Motor neuron (in vitro differentiated cells): ENCODE results near the gene MED17. TPM values are rescaled to one million over a fixed set of nuclear protein-coding genes. Genes with fewer than 3 reads are reported as not detected.
"Not testable (repeated sequence)": the region's sequence is repeated elsewhere in the genome, so short reads cannot be mapped to it uniquely, and the experiment has no call there.

ENCODE experiments used
- ATAC-seq, 8 experiments: fragments of 200-7000 bp; cut with Tn5 transposase; replicated peaks in 6 of 8; 2 replicates each; pipeline ENCODE4 v1.8.0; 2021; ENCODE audit warnings: mild to moderate bottlenecking in 8 of 8, moderate library complexity in 8 of 8
- H3K27ac ChIP-seq, 2 donors: fragments of 250-450 bp; sonication (Bioruptor Pico); 2 replicates each; pipeline ENCODE4 v1.9.0; 2021; ENCODE audit warnings: antibody characterized with exemption in 2 of 2, mild to moderate bottlenecking in 2 of 2, moderate library complexity in 1 of 2
- H3K4me1 ChIP-seq, 2 donors: fragments of 250-450 bp; sonication (Bioruptor Pico); replicated peaks in 1 of 2; 2 replicates each; pipeline ENCODE4 v1.6.1; 2021; ENCODE audit warnings: antibody characterized with exemption in 2 of 2, mild to moderate bottlenecking in 2 of 2, moderate library complexity in 1 of 2
- H3K4me3 ChIP-seq, 5 donors: fragments of 250-450 bp; sonication (Bioruptor Pico); 2 replicates each; pipeline ENCODE4 v1.9.0; 2021; ENCODE audit warnings: antibody characterized with exemption in 5 of 5, mild to moderate bottlenecking in 5 of 5, moderate library complexity in 4 of 5
- WGBS, 10 experiments: fragments of 450-650 bp; shearing (Covaris generic); methylation state at CpG; one replicate each; pipeline ENCODE4 v1.0.0; 2022; 5-methylcytosine and 5-hydroxymethylcytosine counted together
- in situ Hi-C, 9 experiments: fragments of 400-800 bp; cut with MboI; loops; one replicate each; pipeline ENCODE4 v1.15.0; 2021; ENCODE audit warnings: low sequenced_read_pairs in 9 of 9, low pct_unique_long_range_greater_than_20kb in 2 of 9; ENCODE audit not compliant: unreplicated experiment in 9 of 9
- total RNA-seq, 8 experiments: library from RNA; unstranded; fragments of 300-600 nt; gene quantifications; 2 replicates each; pipeline versions ENCODE4 v1.2.3 to v1.2.4, GENCODE V29; 2022

The MED17 gene
- total RNA-seq, 8 experiments from 2014 or later = 23.2 to 50.6 (median 32.2) TPM

GRCh38 chr11:93766504-93766903 is 17.6 kb upstream of the MED17 start:
- ATAC-seq = no peak
- Histone ChIP-seq H3K4me1 (no peaks in the 10 kb centered on the region), H3K27ac (no peak overlapping the region), H3K4me3 (no peak overlapping the region)
- WGBS, 10 experiments = 40 to 100% (median 88%) methylated on average over 1 to 5 of the region's 5 CpGs; no CpG with 5 or more reads in 1 of the 10 experiments
- in situ Hi-C loops = no loop called here

GRCh38 chr11:93767018-93767417 is 17.1 kb upstream of the MED17 start:
- H3K4me1 ChIP-seq = no peaks in the 10 kb centered on the region
- 38 to 100% (median 100%) methylated on average over 1 to 2 of the region's 3 CpGs; no CpG with 5 or more reads in 4 of the 10 experiments for WGBS, 10 experiments
- H3K4me3 ChIP-seq = no peak overlapping the region
- H3K27ac ChIP-seq = no peak overlapping the region
- ATAC-seq = no peak
- in situ Hi-C loops = no loop called here

- H3K4me1 ChIP-seq = no peaks in the 10 kb centered on the region
- no peak overlapping the region for H3K27ac ChIP-seq
- 0 to 100% (median 75%) methylated on average over 1 of the region's 1 CpG; no CpG with 5 or more reads in 5 of the 10 experiments for WGBS, 10 experiments
- H3K4me3 ChIP-seq = no peak overlapping the region
- ATAC-seq = no peak
- in situ Hi-C loops = no loop called here
Measured at GRCh38 chr11:93770160-93770559, 13.9 kb upstream of the MED17 start.

GRCh38 chr11:93772123-93772522 is 12.0 kb upstream of the MED17 start:
- Histone ChIP-seq H3K4me1 (no peaks in the 10 kb centered on the region), H3K27ac (no peak overlapping the region), H3K4me3 (no peak overlapping the region)
- 100% methylated on average over 1 to 3 of the region's 4 CpGs; no CpG with 5 or more reads in 2 of the 10 experiments for WGBS, 10 experiments
- in situ Hi-C loops = no loop called here
- no peak for ATAC-seq

- Histone ChIP-seq H3K4me1 (no peaks in the 10 kb centered on the region), H3K4me3 (no peak overlapping the region), H3K27ac (no peak overlapping the region)
- in situ Hi-C loops = no loop called here
- WGBS, 10 experiments = 0 to 90% (median 29%) methylated on average over 1 to 2 of the region's 3 CpGs; no CpG with 5 or more reads in 7 of the 10 experiments
- no peak for ATAC-seq
Measured at GRCh38 chr11:93773045-93773477, 11.0 kb upstream of the MED17 start.

- WGBS, 10 experiments = no CpG with 5 or more reads among the region's 10 CpGs
- ATAC-seq = no peak
- no peaks in the 10 kb centered on the region for H3K4me1 ChIP-seq
- H3K4me3 ChIP-seq = no peak overlapping the region
- H3K27ac ChIP-seq = no peak overlapping the region
- in situ Hi-C loops = no loop called here
Measured at GRCh38 chr11:93773601-93774200, 10.4 kb upstream of the MED17 start.

- H3K4me1 ChIP-seq, ATAC-seq, H3K27ac ChIP-seq, in situ Hi-C loops, H3K4me3 ChIP-seq: not testable (repeated sequence)
- 87 to 100% (median 100%) methylated on average over 1 to 3 of the region's 3 CpGs; no CpG with 5 or more reads in 2 of the 10 experiments for WGBS, 10 experiments
Measured at GRCh38 chr11:93774560-93774959, 9.5 kb upstream of the MED17 start.

- peak in 1 of 8 experiments; percentile 53 for ATAC-seq
- no peaks in the 10 kb centered on the region for H3K4me1 ChIP-seq
- in situ Hi-C loops = no loop called here
- no peak overlapping the region for H3K4me3 ChIP-seq
- H3K27ac ChIP-seq = no peak overlapping the region
- WGBS, 10 experiments = 0 to 100% (median 47%) methylated on average over 1 to 2 of the region's 2 CpGs; no CpG with 5 or more reads in 2 of the 10 experiments
Measured at GRCh38 chr11:93775289-93775688, 8.8 kb upstream of the MED17 start.

GRCh38 chr11:93783362-93783761 is 720 bp upstream of the MED17 start:
- peaks cover 4 to 6% of the 10 kb centered on the region in 2 donors for H3K4me1 ChIP-seq
- H3K4me3 ChIP-seq = peak overlapping the region; percentile 72 to 95 (median 91)
- in situ Hi-C loops = no loop called here
- 26 to 60% (median 50%) methylated on average over 1 to 7 of the region's 7 CpGs for WGBS, 10 experiments
- ATAC-seq = no peak
- peak overlapping the region in 1 of 2 donors; percentile 95 for H3K27ac ChIP-seq

- Histone ChIP-seq H3K4me3 (peak overlapping the region; percentile 72 to 95 (median 91)), H3K27ac (peak overlapping the region; percentile 95), H3K4me1 (peaks cover 4 to 6% of the 10 kb centered on the region in 2 donors)
- 0 to 29% (median 0%) methylated on average over 1 to 8 of the region's 10 CpGs; no CpG with 5 or more reads in 2 of the 10 experiments for WGBS, 10 experiments
- peak; percentile 50 to 76 (median 68) for ATAC-seq
- in situ Hi-C loops = no loop called here
Measured at GRCh38 chr11:93783765-93784144, 327 bp upstream of the MED17 start.

GRCh38 chr11:93784935-93785360 is 866 bp downstream of the MED17 start:
- Histone ChIP-seq H3K4me3 (peak overlapping the region; percentile 72 to 95 (median 91)), H3K4me1 (peaks cover 4 to 6% of the 10 kb centered on the region in 2 donors), H3K27ac (peak overlapping the region; percentile 95)
- WGBS, 10 experiments = 0 to 17% (median 2%) methylated on average over 1 to 13 of the region's 13 CpGs
- in situ Hi-C loops = no loop called here
- ATAC-seq = peak in 2 of 8 experiments; percentile 2 to 4

GRCh38 chr11:93791493-93791892 is 7.4 kb downstream of the MED17 start:
- in situ Hi-C loops = no loop called here
- Histone ChIP-seq H3K4me1 (peaks cover 2% of the 10 kb centered on the region in 2 donors), H3K27ac (no peak overlapping the region), H3K4me3 (no peak overlapping the region)
- WGBS, 10 experiments = 83 to 100% (median 88%) methylated on average over 1 to 4 of the region's 5 CpGs; no CpG with 5 or more reads in 2 of the 10 experiments
- no peak for ATAC-seq

GRCh38 chr11:93796441-93797231 is 12.6 kb downstream of the MED17 start:
- in situ Hi-C loops = no loop called here
- H3K4me1 ChIP-seq = no peaks in the 10 kb centered on the region
- no peak overlapping the region for H3K4me3 ChIP-seq
- 90 to 100% (median 100%) methylated on average over 1 to 6 of the region's 6 CpGs; no CpG with 5 or more reads in 1 of the 10 experiments for whole genome bisulfite sequencing, 10 experiments
- no peak overlapping the region for H3K27ac ChIP-seq
- no peak for ATAC-seq
